Measurements from ENCODE around the gene HS3ST5.
"Not testable (repeated sequence)": the region's sequence is repeated elsewhere in the genome, so short reads cannot be mapped to it uniquely, and the experiment has no call there.

The HS3ST5 gene

GRCh38 chr6:114042267-114043016 lies 300.4 kb downstream of the HS3ST5 start:
- no peak for DNase-seq (ENCODE audit: low spot score)

GRCh38 chr6:114040871-114041270 lies 302.0 kb downstream of the HS3ST5 start:
- no peak for DNase-seq (ENCODE audit: low spot score)

- no peak for DNase-seq (ENCODE audit: low spot score)
Measured at GRCh38 chr6:114039841-114040240, 303.0 kb downstream of the HS3ST5 start.

- DNase-seq (ENCODE audit: low spot score), result no peak
Measured at GRCh38 chr6:114033606-114034005, 309.2 kb downstream of the HS3ST5 start.

- DNase-seq (ENCODE audit: low spot score), result no peak
Measured at GRCh38 chr6:114032721-114033120, 310.1 kb downstream of the HS3ST5 start.

GRCh38 chr6:114030767-114031166 lies 312.1 kb downstream of the HS3ST5 start:
- DNase-seq (ENCODE audit: low spot score), result no peak

- DNase-seq (ENCODE audit: low spot score), result no peak
Measured at GRCh38 chr6:114024746-114025145, 318.1 kb downstream of the HS3ST5 start.

GRCh38 chr6:114020196-114020595 lies 322.6 kb downstream of the HS3ST5 start:
- DNase-seq (ENCODE audit: low spot score), result no peak

- not testable (repeated sequence) for DNase-seq (ENCODE audit: low spot score)
Measured at GRCh38 chr6:114017146-114017545, 325.7 kb downstream of the HS3ST5 start.

- DNase-seq (ENCODE audit: low spot score), result not testable (repeated sequence)
Measured at GRCh38 chr6:114014106-114014505, 328.7 kb downstream of the HS3ST5 start.

GRCh38 chr6:114011486-114011885 lies 331.3 kb downstream of the HS3ST5 start:
- not testable (repeated sequence) for DNase-seq (ENCODE audit: low spot score)

- DNase-seq (ENCODE audit: low spot score), result no peak
Measured at GRCh38 chr6:114010540-114010939, 332.3 kb downstream of the HS3ST5 start.

GRCh38 chr6:114009192-114009591 lies 333.6 kb downstream of the HS3ST5 start:
- no peak for DNase-seq (ENCODE audit: low spot score)

GRCh38 chr6:114008331-114008730 lies 334.5 kb downstream of the HS3ST5 start:
- no peak for DNase-seq (ENCODE audit: low spot score)

- no peak for DNase-seq (ENCODE audit: low spot score)
Measured at GRCh38 chr6:114007516-114007915, 335.3 kb downstream of the HS3ST5 start.
